Liver (tissue), 9 donors: ENCODE data around the gene CA5A. TPM values are rescaled to one million over a fixed set of nuclear protein-coding genes. Genes with fewer than 3 reads are reported as not detected.
"Not testable (repeated sequence)": the region's sequence is repeated elsewhere in the genome, so short reads cannot be mapped to it uniquely, and the experiment has no call there.

Experiments
- DNase-seq: peaks from one replicate; pipeline ENCODE4 v3.0.0-alpha.2; 2017; ENCODE audit warnings: low spot score
- H3K27ac ChIP-seq, 2 donors: one replicate each; pipeline ENCODE4 v1.7.0; 2013; ENCODE audit warnings: inconsistent platforms in 2 of 2, low read length in 2 of 2, control low read depth in 1 of 2, low read depth in 1 of 2, mild to moderate bottlenecking in 1 of 2
- H3K27me3 ChIP-seq, 4 donors: one replicate each; pipeline versions ENCODE4 v1.6.1 to v1.7.0; 2013; ENCODE audit warnings: low read length in 3 of 4, inconsistent platforms in 1 of 4, mild to moderate bottlenecking in 1 of 4, moderate library complexity in 1 of 4; ENCODE audit not compliant: control insufficient read depth in 4 of 4, insufficient read depth in 4 of 4
- H3K36me3 ChIP-seq, 4 donors: one replicate each; pipeline versions ENCODE4 v1.6.1 to v1.7.0; 2013; ENCODE audit warnings: low read length in 3 of 4, mild to moderate bottlenecking in 3 of 4, low read depth in 1 of 4, moderate library complexity in 1 of 4; ENCODE audit not compliant: control insufficient read depth in 4 of 4, insufficient read depth in 3 of 4
- H3K4me1 ChIP-seq, 4 donors: one replicate each; pipeline versions ENCODE4 v1.6.1 to v1.7.0; 2013; ENCODE audit warnings: low read length in 3 of 4, mild to moderate bottlenecking in 3 of 4, moderate library complexity in 1 of 4; ENCODE audit not compliant: control insufficient read depth in 4 of 4, insufficient read depth in 4 of 4
- H3K4me3 ChIP-seq, 3 donors: one replicate each; pipeline versions ENCODE4 v1.6.1 to v1.7.0; 2013; ENCODE audit warnings: low read length in 3 of 3, control low read depth in 1 of 3, low read depth in 1 of 3, mild to moderate bottlenecking in 1 of 3
- H3K9ac ChIP-seq, 2 donors: one replicate each; pipeline ENCODE4 v1.7.0; 2013; ENCODE audit warnings: low read length in 2 of 2, mild to moderate bottlenecking in 2 of 2, moderate library complexity in 2 of 2, control low read depth in 1 of 2, low read depth in 1 of 2
- H3K9me3 ChIP-seq, 4 donors: one replicate each; pipeline versions ENCODE4 v1.6.1 to v1.7.0; 2013; ENCODE audit warnings: low read length in 3 of 4; ENCODE audit not compliant: control insufficient read depth in 4 of 4
- EGR1 ChIP-seq, 2 donors: IDR thresholded peaks; 2 replicates each; pipeline ENCODE4 v1.6.1; 2016 to 2018; ENCODE audit warnings: antibody characterized with exemption in 2 of 2, low read depth in 2 of 2
- FOXA2 ChIP-seq: IDR thresholded peaks from 2 replicates; pipeline ENCODE4 v1.6.1; 2016; ENCODE audit warnings: antibody characterized with exemption
- RAD21 ChIP-seq, 2 donors: IDR thresholded peaks; 2 replicates each; pipeline ENCODE4 v1.6.1; 2016; ENCODE audit warnings: antibody characterized with exemption in 2 of 2, mild to moderate bottlenecking in 2 of 2
- RXRA ChIP-seq, 2 donors: IDR thresholded peaks; 2 replicates each; pipeline ENCODE4 v1.6.1; 2017 to 2018; ENCODE audit warnings: antibody characterized with exemption in 2 of 2, mild to moderate bottlenecking in 1 of 2
- YY1 ChIP-seq: IDR thresholded peaks from 2 replicates; pipeline ENCODE4 v1.6.1; 2016; ENCODE audit warnings: antibody characterized with exemption, mild to moderate bottlenecking
- WGBS: extraction: QIAGEN DNeasy Blood & Tissue Kit; methylation state at CpG from one replicate; pipeline ENCODE4 v1.1.7; 2013; 5-methylcytosine and 5-hydroxymethylcytosine counted together
- polyA plus RNA-seq, 2 donors: library from polyadenylated mRNA; stranded (reverse) in 1 of 2; unstranded in 1 of 2; fragments of 200-250 nt in 1 of 2; fragments of >200 nt in 1 of 2; fragmentation: Nextera tagmentation in 1 of 2; extraction: Ambion mirVana in 1 of 2; gene quantifications; one replicate each; pipeline versions ENCODE4 v1.2.1 to v1.2.3, GENCODE V29; 2013 to 2015
- total RNA-seq, 2 donors: library from RNA; depleted of rRNA; stranded (reverse); fragments of >200 nt; gene quantifications; one replicate each; pipeline ENCODE4 v1.2.3, GENCODE V29; 2014
- TF ChIP-seq, protein P1 (sequence below): fragments of 150-350 bp; IDR thresholded peaks from 2 replicates; pipeline ENCODE4 v1.5.1; 2017; ENCODE audit warnings: improper control_type of control experiment, low read depth, low read length; ENCODE audit not compliant: missing input control
- donor health status: healthy.
- donor health status: healthy.
- donor health status: healthy.
- donor health status: healthy.
- donor health status: healthy.

The CA5A gene
- total and polyA plus RNA-seq, 4 donors = 12.3 to 66.8 (median 33.6) TPM

DNA sequence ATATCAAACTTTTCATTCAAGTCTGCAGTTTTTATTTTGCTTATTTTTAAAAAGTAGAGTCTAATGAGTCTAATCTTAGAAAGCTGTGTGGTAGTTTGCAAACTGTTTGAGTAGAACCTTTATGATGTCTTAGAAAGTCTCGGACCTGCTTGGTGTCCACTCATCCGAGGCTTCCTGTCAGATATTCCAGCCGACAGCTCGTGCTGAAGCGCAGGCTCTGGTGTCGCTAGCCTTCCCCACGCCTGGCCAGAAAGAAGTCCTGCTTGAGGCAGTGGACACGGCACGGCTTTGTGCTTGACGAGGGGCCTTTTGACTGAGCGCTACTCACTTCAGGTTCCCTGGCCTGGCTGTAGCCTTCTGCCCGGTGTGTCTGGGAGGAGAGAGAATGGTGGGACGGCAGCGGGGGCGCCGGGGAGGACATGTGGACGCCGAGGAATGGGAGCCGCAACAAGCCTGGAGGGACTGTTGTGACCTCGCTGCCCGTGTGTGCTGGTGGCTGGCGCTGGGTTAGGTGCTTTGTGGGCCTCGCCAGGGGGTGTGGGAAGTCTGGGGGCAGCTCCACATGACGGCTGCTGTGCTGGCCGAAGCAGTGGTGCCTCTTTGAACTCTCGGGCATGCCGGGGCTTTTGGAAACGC lies 48.4 kb upstream of the CA5A start:
- DNase-seq = no peak
- Histone ChIP-seq H3K36me3 (peaks cover 2 to 9% (median 6%) of the 10 kb centered on the region in 4 donors), H3K27ac (no peak overlapping the region), H3K9ac (no peak overlapping the region), H3K4me3 (no peak overlapping the region), H3K4me1 (peaks cover 4 to 19% (median 10%) of the 10 kb centered on the region in 4 donors), H3K9me3 (no peaks in the 10 kb centered on the region), H3K27me3 (no peaks in the 10 kb centered on the region)
- no peak for TF ChIP-seq FOXA2
- no peak for TF ChIP-seq RXRA (IDR thresholded peaks at IDR 0.05)
- TF ChIP-seq EGR1 (IDR thresholded peaks at IDR 0.05; ENCODE audit: low read depth in 2 of 2) = no peak
- TF ChIP-seq YY1 = no peak
- 97% methylated on average over 28 of the region's 28 CpGs for WGBS

DNA sequence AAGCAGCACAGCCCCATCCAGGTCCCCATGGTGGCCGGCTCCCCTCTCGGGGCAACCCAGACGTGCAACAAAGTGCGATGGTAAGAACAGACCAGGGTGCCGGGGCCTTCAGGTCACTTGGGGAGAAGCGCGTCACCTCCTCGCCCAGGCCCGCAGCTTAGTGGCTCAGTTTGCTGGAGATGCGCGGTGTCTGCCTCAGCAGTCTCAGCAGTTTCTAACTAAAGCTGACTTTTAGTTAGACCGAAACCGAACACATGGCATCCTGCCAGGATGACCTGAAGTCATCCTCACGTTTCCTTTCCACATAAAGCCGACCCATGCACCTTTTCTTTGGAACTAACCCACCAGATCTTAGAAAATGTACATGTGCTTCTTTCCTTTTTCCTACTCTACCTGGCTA lies 47.9 kb upstream of the CA5A start:
- not testable (repeated sequence) for DNase-seq, H3K27me3 ChIP-seq, H3K9ac ChIP-seq, H3K27ac ChIP-seq, H3K4me3 ChIP-seq, H3K36me3 ChIP-seq, H3K9me3 ChIP-seq
- peaks cover 4 to 25% (median 13%) of the 10 kb centered on the region in 4 donors for H3K4me1 ChIP-seq
- 81% methylated on average over 15 of the region's 15 CpGs for WGBS

DNA sequence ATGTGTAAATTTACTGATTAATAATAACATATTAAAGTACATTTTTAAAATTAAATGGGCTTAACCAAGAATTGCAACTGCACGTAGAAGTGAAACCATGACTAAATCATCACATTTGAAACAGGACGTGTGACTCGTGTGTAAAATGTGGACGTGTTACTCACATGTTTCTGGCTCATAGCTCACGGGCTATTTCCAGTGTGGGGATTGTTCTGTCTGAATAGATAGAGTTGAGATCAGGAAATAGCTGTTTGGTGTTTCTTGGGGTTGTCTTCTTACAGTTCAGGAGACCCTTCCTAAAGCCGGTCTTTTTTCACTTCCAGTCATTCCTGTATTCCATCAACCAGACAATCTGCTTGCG lies 47.4 kb upstream of the CA5A start:
- H3K27ac ChIP-seq, H3K9ac ChIP-seq, H3K9me3 ChIP-seq, H3K36me3 ChIP-seq, H3K4me3 ChIP-seq, H3K27me3 ChIP-seq, DNase-seq: not testable (repeated sequence)
- H3K4me1 ChIP-seq = peaks cover 4 to 27% (median 15%) of the 10 kb centered on the region in 4 donors
- 68% methylated on average over 7 of the region's 7 CpGs for WGBS

DNA sequence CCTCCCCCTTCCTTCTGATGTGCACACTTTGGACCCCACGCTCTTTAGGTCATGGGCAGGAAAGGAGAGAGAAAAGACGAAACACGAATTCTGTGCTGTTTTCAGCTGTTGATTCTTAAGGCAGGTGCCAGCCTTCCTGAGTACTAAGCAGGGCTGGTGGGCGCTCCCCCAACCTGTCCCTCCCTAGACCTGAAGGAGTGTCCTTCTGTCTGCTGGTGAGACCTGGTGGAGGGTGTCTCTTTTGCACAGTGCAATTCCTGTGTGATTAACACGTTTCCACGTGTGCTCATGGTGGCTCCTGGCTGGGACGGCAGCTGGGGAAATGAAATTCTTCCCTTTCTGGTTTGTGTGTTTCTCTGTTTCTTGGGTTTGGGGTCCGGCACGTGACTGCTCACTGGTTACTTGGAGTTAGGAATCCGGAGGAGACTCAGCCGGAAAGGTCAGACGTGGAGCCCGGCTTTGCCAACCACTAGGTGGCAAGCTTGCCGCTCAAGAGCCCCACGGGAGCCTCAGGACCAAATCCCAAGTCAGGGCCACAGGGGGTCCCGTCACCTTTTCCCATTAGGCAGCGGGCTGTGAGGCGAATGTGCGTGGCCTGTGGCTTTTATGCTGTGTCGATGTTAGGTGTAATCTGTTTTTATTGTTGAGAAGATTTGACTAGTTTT lies 46.9 kb upstream of the CA5A start:
- Histone ChIP-seq H3K4me1 (peaks cover 4 to 27% (median 15%) of the 10 kb centered on the region in 4 donors), H3K27ac (peak overlapping the region; percentile 54 to 62)
- peak; percentile 54 to 68 for TF ChIP-seq RAD21 (IDR thresholded peaks at IDR 0.05)
- TF ChIP-seq, protein P1, sequence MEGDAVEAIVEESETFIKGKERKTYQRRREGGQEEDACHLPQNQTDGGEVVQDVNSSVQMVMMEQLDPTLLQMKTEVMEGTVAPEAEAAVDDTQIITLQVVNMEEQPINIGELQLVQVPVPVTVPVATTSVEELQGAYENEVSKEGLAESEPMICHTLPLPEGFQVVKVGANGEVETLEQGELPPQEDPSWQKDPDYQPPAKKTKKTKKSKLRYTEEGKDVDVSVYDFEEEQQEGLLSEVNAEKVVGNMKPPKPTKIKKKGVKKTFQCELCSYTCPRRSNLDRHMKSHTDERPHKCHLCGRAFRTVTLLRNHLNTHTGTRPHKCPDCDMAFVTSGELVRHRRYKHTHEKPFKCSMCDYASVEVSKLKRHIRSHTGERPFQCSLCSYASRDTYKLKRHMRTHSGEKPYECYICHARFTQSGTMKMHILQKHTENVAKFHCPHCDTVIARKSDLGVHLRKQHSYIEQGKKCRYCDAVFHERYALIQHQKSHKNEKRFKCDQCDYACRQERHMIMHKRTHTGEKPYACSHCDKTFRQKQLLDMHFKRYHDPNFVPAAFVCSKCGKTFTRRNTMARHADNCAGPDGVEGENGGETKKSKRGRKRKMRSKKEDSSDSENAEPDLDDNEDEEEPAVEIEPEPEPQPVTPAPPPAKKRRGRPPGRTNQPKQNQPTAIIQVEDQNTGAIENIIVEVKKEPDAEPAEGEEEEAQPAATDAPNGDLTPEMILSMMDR = peak; percentile 37
- H3K9me3 ChIP-seq, H3K4me3 ChIP-seq, H3K9ac ChIP-seq, H3K36me3 ChIP-seq, H3K27me3 ChIP-seq, DNase-seq: not testable (repeated sequence)
- 23% methylated on average over 20 of the region's 20 CpGs for WGBS
